Mucosa of stomach (tissue), 1 donor: ENCODE data around the gene ZNF664.

Source experiments
- H3K27me3 ChIP-seq: one replicate; pipeline ENCODE4 v1.7.0; 2013; ENCODE audit warnings: mild to moderate bottlenecking, low read length; ENCODE audit not compliant: control insufficient read depth, insufficient read depth
- H3K36me3 ChIP-seq: one replicate; pipeline ENCODE4 v1.7.0; 2013; ENCODE audit warnings: low read length; ENCODE audit not compliant: control insufficient read depth, insufficient read depth
- H3K4me1 ChIP-seq: one replicate; pipeline ENCODE4 v1.7.0; 2013; ENCODE audit warnings: mild to moderate bottlenecking, low read length; ENCODE audit not compliant: control insufficient read depth, insufficient read depth
- H3K4me3 ChIP-seq: one replicate; pipeline ENCODE4 v1.7.0; 2013; ENCODE audit warnings: low read length
- H3K9ac ChIP-seq: one replicate; pipeline ENCODE4 v1.7.0; 2013; ENCODE audit warnings: mild to moderate bottlenecking, low read length, moderate library complexity
- H3K9me3 ChIP-seq: one replicate; pipeline ENCODE4 v1.7.0; 2013; ENCODE audit warnings: mild to moderate bottlenecking, low read length, moderate library complexity; ENCODE audit not compliant: control insufficient read depth
- donor health status: Pancreatic carcinoma.

Gene ZNF664

GRCh38 chr12:123936471-123936870 lies 36.5 kb upstream of the ZNF664 start:
- no peaks in the 10 kb centered on the region for H3K36me3 ChIP-seq

DNA sequence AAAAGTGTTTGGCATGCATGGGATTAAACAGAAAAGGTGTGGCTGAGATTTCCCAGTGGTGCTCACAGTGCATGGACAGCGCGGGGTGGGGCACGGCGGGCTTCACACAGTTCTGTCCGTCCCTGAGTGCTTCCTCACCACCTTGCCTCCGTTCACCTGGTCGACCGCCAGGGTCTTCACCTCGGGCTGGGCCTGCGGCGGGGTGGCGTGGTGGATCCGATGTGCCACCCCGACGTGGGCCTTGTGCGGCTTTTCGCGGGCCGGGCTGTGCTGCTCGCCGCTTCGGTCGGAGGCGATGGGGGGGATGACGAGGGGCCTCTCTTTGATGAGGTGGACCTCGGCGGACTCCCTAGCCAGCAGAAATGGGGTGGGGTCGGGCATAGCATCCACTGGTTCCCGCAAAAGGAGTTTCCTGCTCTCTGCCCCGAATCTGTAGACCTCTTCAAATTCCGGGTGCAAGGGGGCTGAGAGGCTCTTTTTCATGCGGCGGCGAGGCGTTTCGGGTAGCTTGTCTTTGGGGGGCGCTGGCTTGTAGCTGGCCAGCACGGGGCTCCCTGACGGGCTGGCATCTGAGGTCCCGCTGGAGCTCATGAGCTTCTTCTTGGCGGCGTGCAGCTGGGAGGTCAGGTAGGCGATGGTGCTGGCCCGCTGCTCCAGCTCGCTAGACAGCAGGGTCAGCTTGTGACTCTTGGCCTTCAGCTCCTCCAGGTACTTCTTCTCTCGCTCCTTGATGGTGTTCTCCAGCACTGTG lies 35.9 kb upstream of the ZNF664 start:
- no peak overlapping the region for H3K4me3 ChIP-seq

More at GRCh38 chr12:123936471-123936870, 36.5 kb upstream of the ZNF664 start:
- no peaks in the 10 kb centered on the region for H3K9me3 ChIP-seq
- H3K9ac ChIP-seq: no peak overlapping the region
- peaks cover 3% of the 10 kb centered on the region for H3K27me3 ChIP-seq
- H3K4me3 ChIP-seq: no peak overlapping the region
- H3K4me1 ChIP-seq: no peaks in the 10 kb centered on the region

DNA sequence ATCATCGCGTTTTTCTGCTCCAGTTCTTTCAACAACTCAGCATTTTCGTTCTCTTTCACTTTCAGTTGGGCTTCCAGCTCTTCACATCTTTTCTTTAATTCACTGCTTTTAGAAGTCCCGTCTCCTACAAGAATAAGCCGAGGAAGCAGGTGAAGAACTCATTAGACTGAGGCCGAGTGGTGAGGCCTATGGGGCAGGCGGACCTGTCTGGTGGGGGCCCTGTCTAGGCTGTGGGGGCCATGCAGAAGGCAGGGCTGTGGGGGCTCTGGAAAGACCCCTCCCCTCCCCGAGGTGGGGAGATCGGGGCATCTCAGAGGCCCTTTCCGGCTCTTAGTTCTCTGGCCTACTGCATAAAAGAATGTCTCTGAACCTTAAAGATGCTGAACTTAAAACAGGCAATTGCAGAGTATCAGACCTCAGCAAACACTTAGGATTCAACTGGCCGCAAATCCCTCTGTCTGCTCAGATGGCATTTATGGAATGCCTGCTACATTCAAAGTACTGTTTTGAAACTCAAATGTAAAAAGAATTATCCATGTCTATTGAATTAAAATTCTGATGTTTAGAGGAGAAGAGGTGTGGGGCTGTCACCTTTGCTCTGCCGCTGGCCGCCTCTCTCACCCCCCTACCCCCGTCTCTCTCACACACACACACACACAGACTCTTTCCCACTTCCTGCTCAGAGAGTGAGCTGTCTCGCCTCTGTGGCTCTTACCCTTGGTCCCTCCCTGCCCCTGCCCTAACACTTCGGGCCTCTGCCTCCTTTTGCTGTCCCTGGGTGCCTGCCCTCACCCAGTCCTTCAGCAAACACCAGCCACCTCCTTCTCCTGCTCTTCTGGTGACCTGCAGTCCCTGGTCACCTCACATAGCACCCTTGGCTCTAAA lies 35.1 kb upstream of the ZNF664 start:
- Histone ChIP-seq H3K4me3 (no peak overlapping the region), H3K27me3 (peaks cover 3% of the 10 kb centered on the region), H3K36me3 (no peaks in the 10 kb centered on the region), H3K4me1 (no peaks in the 10 kb centered on the region), H3K9ac (no peak overlapping the region), H3K9me3 (no peaks in the 10 kb centered on the region)

More for the DNA sequence above, 35.9 kb upstream of the ZNF664 start:
- H3K36me3 ChIP-seq: no peaks in the 10 kb centered on the region
- H3K9me3 ChIP-seq: no peaks in the 10 kb centered on the region
- H3K9ac ChIP-seq: no peak overlapping the region
- no peaks in the 10 kb centered on the region for H3K4me1 ChIP-seq
- peaks cover 3% of the 10 kb centered on the region for H3K27me3 ChIP-seq

- Histone ChIP-seq H3K4me3 (no peak overlapping the region), H3K9me3 (no peaks in the 10 kb centered on the region), H3K4me1 (no peaks in the 10 kb centered on the region), H3K9ac (no peak overlapping the region), H3K27me3 (no peaks in the 10 kb centered on the region), H3K36me3 (no peaks in the 10 kb centered on the region)
Measured at GRCh38 chr12:123938679-123939480, 34.1 kb upstream of the ZNF664 start.

DNA sequence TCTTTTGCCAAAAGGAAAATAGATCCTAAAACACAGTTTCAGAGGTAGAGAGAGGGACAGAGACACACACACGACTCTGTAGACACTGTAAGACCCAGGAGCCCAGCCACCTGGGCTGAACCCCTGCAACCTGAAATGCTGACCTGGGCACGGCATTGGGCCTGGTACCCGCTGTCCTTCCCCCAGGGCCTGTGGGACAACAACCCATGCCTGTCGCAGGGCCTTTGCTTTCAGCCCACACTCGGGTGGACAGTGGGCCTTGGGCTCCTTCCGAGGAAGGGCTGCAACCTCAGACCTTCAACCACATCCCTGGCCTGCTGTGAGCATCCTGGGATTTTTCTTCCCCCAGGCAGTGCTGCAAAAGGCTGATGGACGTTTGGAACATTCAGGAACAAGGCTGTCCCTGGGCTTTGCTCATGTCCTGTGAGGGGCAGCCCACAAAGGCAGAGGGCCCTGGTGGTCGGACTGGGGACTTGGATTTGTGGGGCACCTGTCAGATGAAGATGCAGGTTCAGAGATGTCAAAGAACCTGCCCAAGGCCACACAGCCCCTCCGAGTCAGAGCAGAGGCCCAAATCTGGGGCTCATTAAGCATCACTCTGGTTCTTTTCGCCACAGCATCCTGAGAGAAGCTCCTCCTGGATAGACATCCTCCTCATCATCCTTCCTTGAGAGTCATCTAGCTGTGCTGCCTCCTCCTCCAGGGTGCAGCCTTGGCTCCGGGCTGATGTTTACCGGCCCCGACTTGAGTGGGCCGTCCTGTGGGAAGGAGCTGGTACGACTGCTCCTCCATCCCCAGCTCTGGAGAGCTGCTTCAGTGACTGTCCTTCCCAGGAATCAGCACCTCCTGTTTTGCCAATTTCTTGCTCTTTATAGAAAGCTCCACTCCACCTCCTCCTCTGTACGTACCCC lies 33.0 kb upstream of the ZNF664 start:
- Histone ChIP-seq H3K9me3 (no peaks in the 10 kb centered on the region), H3K9ac (no peak overlapping the region), H3K4me3 (no peak overlapping the region), H3K36me3 (no peaks in the 10 kb centered on the region), H3K4me1 (no peaks in the 10 kb centered on the region), H3K27me3 (no peaks in the 10 kb centered on the region)

- H3K4me3 ChIP-seq: no peak overlapping the region
- no peaks in the 10 kb centered on the region for H3K27me3 ChIP-seq
- no peak overlapping the region for H3K9ac ChIP-seq
- H3K4me1 ChIP-seq: no peaks in the 10 kb centered on the region
- no peaks in the 10 kb centered on the region for H3K9me3 ChIP-seq
- H3K36me3 ChIP-seq: no peaks in the 10 kb centered on the region
Measured at GRCh38 chr12:123940627-123940966, 32.4 kb upstream of the ZNF664 start.

DNA sequence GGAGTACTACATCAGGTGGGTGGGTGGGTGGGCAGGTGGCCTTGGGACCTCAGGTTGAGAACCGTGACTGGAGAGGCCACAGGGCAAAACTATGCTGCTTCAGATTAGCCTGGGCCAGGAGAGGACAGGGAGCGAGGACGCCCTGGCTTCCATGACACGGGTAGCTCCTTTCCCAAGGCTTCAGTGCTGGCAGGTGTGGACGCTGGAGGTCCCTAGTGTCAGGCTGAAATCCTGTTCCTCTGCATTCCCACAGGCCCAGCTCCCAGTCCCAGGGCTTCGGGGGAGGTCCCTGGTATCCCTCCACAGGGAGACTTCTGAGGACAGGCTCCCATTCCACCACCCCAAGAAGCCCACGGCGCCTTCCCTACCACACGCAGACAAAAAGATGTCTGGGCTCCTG lies 32.0 kb upstream of the ZNF664 start:
- H3K36me3 ChIP-seq: no peaks in the 10 kb centered on the region
- H3K9ac ChIP-seq: no peak overlapping the region
- H3K4me3 ChIP-seq: no peak overlapping the region
- no peaks in the 10 kb centered on the region for H3K9me3 ChIP-seq
- H3K27me3 ChIP-seq: no peaks in the 10 kb centered on the region
- H3K4me1 ChIP-seq: no peaks in the 10 kb centered on the region

GRCh38 chr12:123941624-123942237 lies 31.3 kb upstream of the ZNF664 start:
- H3K36me3 ChIP-seq: no peaks in the 10 kb centered on the region
- H3K9me3 ChIP-seq: no peaks in the 10 kb centered on the region
- no peaks in the 10 kb centered on the region for H3K4me1 ChIP-seq
- H3K9ac ChIP-seq: no peak overlapping the region
- H3K27me3 ChIP-seq: no peaks in the 10 kb centered on the region
- H3K4me3 ChIP-seq: no peak overlapping the region

DNA sequence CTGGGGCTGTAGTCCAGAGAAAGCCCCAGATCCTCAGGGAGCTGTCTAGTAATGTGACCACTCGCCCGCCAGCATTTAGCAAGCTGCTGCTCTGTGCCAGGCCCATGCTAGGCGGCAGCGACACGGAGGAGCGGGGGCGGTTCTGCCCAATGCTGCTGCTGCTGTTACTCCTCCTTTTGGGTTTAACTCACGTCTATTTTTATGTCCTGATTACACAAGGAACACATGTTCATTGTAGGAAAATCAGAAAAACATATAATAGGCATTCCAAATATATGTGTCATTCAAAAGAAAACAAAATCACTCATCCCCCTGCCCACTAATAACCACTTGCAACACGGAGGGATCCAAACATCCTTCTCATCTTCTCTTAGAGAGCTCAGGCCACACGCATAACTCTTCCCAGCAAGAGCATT lies 30.8 kb upstream of the ZNF664 start:
- Histone ChIP-seq H3K9me3 (no peaks in the 10 kb centered on the region), H3K4me3 (no peak overlapping the region), H3K27me3 (no peaks in the 10 kb centered on the region), H3K4me1 (no peaks in the 10 kb centered on the region), H3K9ac (no peak overlapping the region), H3K36me3 (no peaks in the 10 kb centered on the region)

DNA sequence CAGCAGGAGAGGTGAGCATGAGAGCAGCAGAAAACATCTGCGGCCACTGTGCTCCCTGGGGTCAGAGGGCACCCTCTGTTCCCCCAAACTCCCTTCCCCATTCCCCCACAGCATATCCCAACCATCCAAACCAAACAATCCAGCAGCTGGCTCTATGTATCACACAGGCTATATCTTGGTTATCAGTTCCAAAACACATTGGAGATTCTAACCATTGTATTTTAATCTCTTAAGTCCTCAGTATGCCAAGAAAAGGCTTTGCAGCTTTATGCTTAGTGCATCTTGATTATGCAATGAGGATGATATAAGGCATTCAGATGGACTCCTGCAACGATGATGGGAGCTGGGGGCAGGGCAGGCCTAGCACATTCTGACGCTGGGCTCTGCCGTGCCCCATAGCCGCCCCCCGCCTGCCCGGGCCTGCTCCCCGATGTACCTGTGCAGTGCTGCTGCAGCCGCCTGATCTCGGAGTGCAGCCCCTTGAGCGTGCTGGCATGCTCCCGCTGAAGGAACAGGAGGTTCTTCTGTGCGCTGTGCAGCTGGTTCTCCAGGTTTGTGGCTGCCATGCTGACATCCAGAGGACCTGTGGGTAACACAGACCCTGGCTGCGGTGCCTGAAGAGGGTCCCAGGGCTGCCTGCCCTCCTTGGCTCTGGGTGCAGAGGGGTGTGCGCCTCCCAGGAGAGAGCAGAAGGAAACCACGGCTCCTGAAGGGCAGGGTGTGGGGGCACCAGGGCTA lies 29.9 kb upstream of the ZNF664 start:
- Histone ChIP-seq H3K9ac (no peak overlapping the region), H3K27me3 (no peaks in the 10 kb centered on the region), H3K4me3 (no peak overlapping the region), H3K36me3 (no peaks in the 10 kb centered on the region), H3K4me1 (no peaks in the 10 kb centered on the region), H3K9me3 (no peaks in the 10 kb centered on the region)
